ENCODE measurements around the gene TENM3. TPM values are rescaled to one million over a fixed set of nuclear protein-coding genes. Genes with fewer than 3 reads are reported as not detected.

Gene TENM3
- total RNA-seq, 1 donor from 2014 or later = not detected

DNA sequence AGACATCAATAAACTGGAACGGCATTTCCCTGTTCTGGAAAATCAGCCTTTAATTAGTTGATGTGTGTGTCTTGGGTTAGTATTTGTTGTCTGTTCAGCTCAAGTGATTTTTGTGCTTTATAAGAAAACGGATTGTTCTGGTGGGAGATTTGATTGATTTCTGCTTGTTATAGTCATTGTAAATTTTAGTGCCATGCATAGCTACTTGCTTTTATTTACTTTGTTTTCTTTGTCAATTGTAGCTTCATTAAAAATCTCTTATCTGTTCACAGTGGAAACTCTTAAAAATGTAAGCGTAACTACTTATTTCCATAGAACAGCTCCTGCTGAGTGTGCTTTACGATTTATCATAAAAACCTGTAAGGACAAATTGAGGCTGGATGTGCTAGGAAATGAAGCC is 253.2 kb downstream of the TENM3 start:
- intact Hi-C loops (cut with micrococcal nuclease) = no loop called here

- intact Hi-C loops (cut with micrococcal nuclease) = no loop called here
Measured at GRCh38 chr4:182502064-182502463, 258.9 kb downstream of the TENM3 start.

GRCh38 chr4:182504463-182504862 is 261.3 kb downstream of the TENM3 start:
- intact Hi-C loops (cut with micrococcal nuclease) = no loop called here

GRCh38 chr4:182507805-182508204 is 264.6 kb downstream of the TENM3 start:
- intact Hi-C loops (cut with micrococcal nuclease) = no loop called here

GRCh38 chr4:182510836-182511235 is 267.6 kb downstream of the TENM3 start:
- intact Hi-C loops (cut with micrococcal nuclease) = no loop called here

GRCh38 chr4:182513587-182514291 is 270.5 kb downstream of the TENM3 start:
- intact Hi-C loops (cut with micrococcal nuclease) = no loop called here

DNA sequence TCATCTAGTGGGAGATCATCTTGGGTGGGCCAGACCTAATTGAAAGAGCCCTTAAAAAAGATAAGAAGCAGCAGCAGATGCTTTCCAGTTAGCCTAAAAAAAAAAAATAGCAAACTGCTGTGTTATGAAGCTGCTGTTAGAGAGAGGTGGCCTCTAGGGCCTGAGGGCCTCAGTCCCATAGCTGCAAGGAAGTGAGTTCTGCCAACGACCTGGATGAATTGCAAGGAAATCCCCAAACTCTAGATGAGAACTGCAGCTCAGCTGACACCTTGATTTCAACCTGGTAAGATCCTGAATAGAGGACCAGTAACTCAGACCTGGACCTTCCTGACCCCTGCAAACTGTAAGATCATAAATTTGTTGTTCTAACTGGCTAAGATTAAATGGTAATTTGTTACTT is 275.2 kb downstream of the TENM3 start:
- intact Hi-C loops (cut with micrococcal nuclease) = no loop called here

DNA sequence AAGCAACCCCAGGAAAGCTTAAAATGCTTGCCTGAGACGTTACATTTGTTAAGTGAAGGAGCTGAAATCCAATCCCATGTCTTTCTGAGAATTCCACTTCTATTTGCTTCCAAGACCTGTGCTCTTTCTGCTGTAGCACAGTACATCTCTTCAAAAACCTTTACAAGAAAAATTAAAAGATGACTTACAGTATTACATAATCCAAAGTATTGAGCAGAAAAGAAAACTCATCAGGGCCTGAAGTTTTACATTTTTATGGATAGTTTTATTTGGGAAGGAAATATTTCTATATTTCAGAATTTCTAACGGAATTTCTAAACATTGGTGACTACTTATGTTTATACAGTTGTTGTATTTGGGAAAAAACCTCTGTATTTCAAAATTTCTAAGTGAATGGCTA is 276.3 kb downstream of the TENM3 start:
- intact Hi-C loops (cut with micrococcal nuclease) = no loop called here

DNA sequence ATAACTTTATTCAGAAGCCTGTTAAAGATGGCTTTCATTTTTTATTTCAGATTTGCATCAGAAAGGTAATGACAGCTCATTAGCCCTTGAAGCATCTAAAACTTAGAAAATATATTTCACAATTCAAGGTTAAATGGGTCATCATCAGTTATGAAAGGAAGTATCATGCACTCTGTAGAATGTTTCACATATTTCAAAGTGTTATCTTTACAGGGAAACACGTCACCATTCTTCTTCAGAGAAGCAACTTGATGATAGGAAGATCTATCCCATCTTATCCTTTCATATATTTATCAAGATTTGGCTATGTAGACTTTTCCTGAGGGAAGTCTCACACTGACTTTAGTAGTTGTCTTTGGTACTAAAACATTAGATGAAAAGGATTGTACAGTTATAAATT is 277.8 kb downstream of the TENM3 start:
- intact Hi-C loops (cut with micrococcal nuclease) = no loop called here

- intact Hi-C loops (cut with micrococcal nuclease) = no loop called here
Measured at GRCh38 chr4:182528819-182529218, 285.6 kb downstream of the TENM3 start.

DNA sequence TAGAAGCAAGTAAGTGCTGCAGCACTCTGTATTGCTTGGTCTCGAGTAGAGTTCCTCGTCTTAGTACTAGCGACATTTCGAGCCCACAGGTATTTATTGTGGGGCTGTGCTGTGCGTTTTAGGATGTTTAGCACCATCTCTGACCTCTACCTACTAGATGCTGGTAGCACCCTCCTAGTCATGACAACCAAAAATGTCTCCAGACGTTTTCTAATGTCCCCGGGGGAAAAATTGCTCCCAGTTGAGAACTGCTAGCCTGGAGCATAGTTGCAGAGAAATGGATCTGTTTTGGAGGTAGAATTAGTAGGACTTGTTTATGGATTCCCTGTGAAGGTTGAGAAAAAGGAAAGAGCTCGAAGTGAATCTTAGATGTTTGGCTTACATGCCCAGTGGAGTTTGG is 287.2 kb downstream of the TENM3 start:
- intact Hi-C loops (cut with micrococcal nuclease) = no loop called here

GRCh38 chr4:182531555-182532162 is 288.5 kb downstream of the TENM3 start:
- intact Hi-C loops (cut with micrococcal nuclease) = no loop called here

DNA sequence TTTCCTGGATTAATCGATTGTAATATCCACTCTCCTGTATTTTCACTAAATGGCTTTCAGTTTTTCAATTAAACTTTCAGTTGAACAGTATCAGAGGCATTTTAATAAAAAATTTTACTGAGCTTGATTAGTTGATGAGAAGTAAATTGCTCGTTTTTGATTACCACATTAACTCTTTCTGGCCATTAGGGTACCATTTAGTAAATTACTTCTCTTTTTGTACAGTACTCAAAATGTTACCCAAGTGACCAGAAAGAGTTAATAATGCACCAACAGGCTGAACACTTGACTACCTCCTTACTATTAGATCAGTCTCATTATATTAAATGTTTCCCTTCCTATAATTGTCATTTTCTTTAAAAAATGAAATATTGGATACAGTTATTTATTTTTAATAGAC is 289.2 kb downstream of the TENM3 start:
- intact Hi-C loops (cut with micrococcal nuclease) = no loop called here

DNA sequence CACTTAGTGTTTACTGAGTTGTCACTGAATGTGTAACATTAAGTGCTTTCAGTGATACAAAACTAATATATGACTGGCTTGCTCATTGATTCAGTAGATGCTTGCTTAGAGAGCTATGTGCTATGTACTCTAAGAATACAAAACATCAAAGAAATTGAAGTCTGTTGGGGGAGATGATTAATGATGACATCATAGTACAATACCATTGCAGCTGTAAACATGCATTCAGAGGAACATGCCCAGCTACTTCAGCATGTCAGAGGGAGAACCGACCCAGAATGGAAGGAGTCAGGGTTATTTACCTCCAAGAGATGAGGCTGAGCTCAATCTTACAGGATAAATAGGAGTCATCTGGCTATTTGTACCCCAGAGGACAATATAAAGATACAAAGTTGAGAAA is 290.8 kb downstream of the TENM3 start:
- intact Hi-C loops (cut with micrococcal nuclease) = no loop called here

DNA sequence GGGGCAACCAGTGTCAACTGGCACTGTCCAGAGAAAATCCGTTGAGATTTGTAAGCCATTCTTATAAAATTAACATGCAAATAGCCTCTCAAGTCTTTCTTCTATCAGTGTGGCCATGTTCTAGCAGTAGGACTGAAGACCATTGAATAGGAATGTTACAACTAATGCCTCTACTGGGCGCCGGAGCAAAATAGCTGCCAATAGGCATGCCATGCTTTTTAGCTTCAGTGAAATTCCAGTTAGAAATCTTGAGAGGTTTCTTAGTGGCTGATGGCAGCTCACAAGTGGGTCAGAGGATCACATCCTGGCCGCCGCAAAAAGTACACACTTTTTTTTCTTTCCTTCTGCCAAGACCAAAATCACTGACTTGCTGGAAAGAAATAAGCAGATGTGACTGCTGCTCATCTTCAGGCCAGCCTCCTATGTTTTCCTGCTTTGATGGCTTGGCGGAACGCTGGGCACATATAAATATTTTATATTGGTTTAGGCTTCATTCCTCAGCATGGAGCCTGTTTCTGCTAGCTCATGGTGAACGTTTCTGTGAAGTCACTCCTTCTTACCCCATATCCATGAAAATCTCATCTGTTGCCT is 293.1 kb downstream of the TENM3 start:
- intact Hi-C loops (cut with micrococcal nuclease) = no loop called here

DNA sequence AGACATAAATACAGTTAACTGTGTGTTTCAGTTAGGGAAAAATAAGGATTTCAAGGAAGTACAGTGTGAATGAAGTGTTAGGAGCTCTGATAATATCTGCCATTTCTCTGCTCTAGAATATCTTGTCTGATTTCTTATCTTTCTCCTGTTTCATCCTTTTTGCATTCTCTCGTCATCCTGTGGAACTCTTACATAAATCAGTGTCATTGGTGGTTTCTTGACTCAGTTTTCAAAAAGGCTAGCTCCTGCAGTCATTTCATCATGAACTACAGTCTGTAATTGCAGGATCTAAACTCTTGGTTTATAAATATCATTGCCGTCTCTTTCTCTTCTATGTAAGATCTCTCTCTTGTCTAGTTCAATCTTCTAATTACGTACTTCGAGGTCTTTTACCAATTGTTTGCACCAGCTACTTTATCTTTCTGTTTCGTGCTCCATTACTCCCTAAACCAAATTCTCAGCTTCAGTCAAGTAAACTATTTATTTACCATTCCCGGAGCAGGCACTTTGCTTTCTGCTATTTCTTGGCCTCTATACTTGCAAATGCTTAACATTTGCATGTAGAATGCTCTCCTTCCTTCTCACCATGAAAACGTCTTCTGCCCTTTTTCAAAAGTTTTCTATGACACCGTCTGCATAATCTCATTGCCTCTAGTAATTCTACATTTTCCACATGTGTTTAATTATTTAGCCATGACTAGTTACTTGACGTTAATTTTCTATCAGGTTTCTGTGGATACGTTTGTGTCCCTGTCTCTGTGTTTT is 294.0 kb downstream of the TENM3 start:
- intact Hi-C loops (cut with micrococcal nuclease) = no loop called here

DNA sequence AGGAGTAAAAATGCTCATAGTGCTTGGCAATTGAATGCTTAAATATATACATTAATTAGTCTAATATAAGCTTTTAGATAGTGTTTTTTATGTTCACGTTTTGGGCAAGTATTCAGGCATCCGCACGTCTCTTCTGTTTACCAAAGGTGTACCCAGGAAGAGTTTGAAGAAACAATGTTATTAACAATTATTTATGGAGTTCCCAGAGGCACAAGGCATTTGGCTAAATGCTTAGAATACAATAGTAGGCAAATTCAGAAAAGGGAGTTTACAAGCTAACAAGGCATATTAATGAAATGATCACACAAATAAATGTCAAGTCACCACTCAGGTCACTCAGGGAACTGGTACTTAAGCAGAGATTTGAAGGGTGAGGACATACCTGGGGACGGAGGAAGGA is 294.8 kb downstream of the TENM3 start:
- intact Hi-C loops (cut with micrococcal nuclease) = no loop called here

- intact Hi-C loops (cut with micrococcal nuclease) = no loop called here
Measured at GRCh38 chr4:182540496-182540895, 297.3 kb downstream of the TENM3 start.

DNA sequence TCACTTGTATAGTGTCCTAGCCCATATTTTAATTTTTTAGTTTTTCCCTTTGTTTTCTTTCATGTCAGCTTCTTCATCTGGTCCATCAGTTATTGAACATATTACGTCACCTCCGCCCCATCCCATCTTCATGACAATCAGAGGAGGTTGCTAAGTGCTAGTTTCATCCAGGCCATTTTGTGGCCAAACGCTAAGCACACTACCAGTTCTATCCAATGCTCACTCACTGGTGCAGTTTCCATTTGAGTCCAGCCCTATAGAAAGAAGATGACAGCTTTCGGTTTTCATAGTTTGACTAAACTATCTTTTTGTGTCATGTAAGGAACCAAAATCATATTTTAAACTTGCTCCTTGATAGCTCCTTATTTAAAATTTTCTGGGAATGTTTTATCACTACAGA is 304.2 kb downstream of the TENM3 start:
- intact Hi-C loops (cut with micrococcal nuclease) = no loop called here

DNA sequence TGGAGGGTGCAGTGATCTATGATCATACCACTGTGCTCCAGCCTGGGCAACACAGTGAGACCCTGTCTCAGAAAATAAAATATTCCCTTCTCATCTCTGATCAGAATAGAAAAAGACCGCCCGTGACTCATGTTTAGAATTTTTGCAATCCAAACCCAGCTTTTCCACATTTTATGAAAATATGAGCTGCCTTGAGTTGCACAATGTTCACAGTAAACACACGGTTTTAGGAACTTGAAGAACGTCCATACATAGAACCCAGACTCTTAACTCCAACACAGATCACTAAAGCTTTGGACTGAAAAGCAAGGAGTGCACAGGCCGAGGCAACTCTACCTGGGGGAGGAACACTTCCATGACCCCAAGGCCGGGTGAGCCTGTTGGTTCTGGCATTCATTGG is 305.0 kb downstream of the TENM3 start:
- intact Hi-C loops (cut with micrococcal nuclease) = no loop called here

- intact Hi-C loops (cut with micrococcal nuclease) = no loop called here
Measured at GRCh38 chr4:182549356-182549755, 306.2 kb downstream of the TENM3 start.

DNA sequence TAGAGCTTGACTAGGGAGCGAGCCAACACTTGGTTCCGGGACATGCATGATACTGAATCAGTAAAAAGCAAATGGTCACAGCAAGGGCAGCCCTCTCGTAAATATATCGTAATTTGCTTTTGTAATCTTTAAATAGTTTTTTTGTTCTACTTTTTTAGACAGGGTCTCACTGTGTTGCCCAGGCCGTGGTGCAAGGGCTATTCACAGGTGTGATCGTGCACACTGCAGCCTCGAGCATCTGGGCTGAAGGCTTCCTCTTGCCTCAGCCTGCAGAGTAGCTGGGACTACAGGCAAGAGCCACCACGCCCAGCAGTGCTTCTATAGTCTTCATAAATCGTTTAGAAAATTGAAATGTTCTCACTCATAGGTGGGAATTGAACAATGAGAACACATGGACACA is 309.7 kb downstream of the TENM3 start:
- intact Hi-C loops (cut with micrococcal nuclease) = no loop called here

Measured in T-helper 1 cell treated with Interleukin-12 subunit alpha and Interleukin-12 subunit beta and Interleukin-4 antibody, amounts not matched to agents 30 ng/mL and 1 ng/mL, for 36 hours (primary cell).